SK-N-SH treated with all-trans-retinoic acid at 6 μM for 48 hours (cell line): ENCODE measurements around the gene IRF5.

ENCODE experiments used
- ATAC-seq: fragments of 200-7000 bp; cut with Tn5 transposase; 3 replicates; pipeline ENCODE4 v1.9.1; 2020; ENCODE audit warnings: mild to moderate bottlenecking, moderate library complexity
- ARNTL ChIP-seq: fragments of 450-650 bp; formaldehyde crosslinking; IDR thresholded peaks from 2 replicates; pipeline ENCODE4 v1.5.0; 2020; ENCODE audit warnings: low read depth, mild to moderate bottlenecking, moderate library complexity, borderline replicate concordance
- BACH2 ChIP-seq: fragments of 250-450 bp; sonication (Bioruptor Pico); IDR thresholded peaks from 2 replicates; pipeline ENCODE4 v1.9.0; 2021; ENCODE audit warnings: mild to moderate bottlenecking, borderline replicate concordance
- CSDC2 ChIP-seq: fragments of 250-450 bp; sonication (Bioruptor Pico); IDR thresholded peaks from 2 replicates; pipeline ENCODE4 v1.5.0; 2020; ENCODE audit warnings: mild to moderate bottlenecking, moderate library complexity
- ESRRG ChIP-seq: fragments of 250-450 bp; sonication (Bioruptor Pico); IDR thresholded peaks from 2 replicates; pipeline ENCODE4 v1.6.1; 2021; ENCODE audit warnings: mild to moderate bottlenecking
- GLIS3 ChIP-seq: fragments of 250-450 bp; sonication (Bioruptor Pico); IDR thresholded peaks from 2 replicates; pipeline ENCODE4 v1.5.0; 2020; ENCODE audit warnings: mild to moderate bottlenecking, moderate library complexity
- ISL1 ChIP-seq: fragments of 250-450 bp; sonication (Bioruptor Pico); IDR thresholded peaks from 2 replicates; pipeline ENCODE4 v2.1.2; 2022; ENCODE audit warnings: mild to moderate bottlenecking, moderate library complexity
- OSR1 ChIP-seq: fragments of 250-450 bp; sonication (Bioruptor Pico); IDR thresholded peaks from 2 replicates; pipeline ENCODE4 v1.8.0; 2022; ENCODE audit warnings: moderate library complexity, mild to moderate bottlenecking, inconsistent platforms
- PPARA ChIP-seq: fragments of 250-450 bp; sonication (Bioruptor Pico); IDR thresholded peaks from 2 replicates; pipeline ENCODE4 v1.5.0; 2020; ENCODE audit warnings: mild to moderate bottlenecking, borderline replicate concordance
- SNAI2 ChIP-seq: fragments of 250-450 bp; sonication (Bioruptor Pico); IDR thresholded peaks from 2 replicates; pipeline ENCODE4 v1.5.0; 2020; ENCODE audit warnings: mild to moderate bottlenecking, moderate library complexity
- TCF4 ChIP-seq: fragments of 250-450 bp; sonication (Bioruptor Pico); IDR thresholded peaks from 2 replicates; pipeline ENCODE4 v1.8.0; 2021; ENCODE audit warnings: mild to moderate bottlenecking, moderate library complexity, borderline replicate concordance
- TOX ChIP-seq: fragments of 250-450 bp; sonication (Bioruptor Pico); IDR thresholded peaks from 2 replicates; pipeline ENCODE4 v1.8.0; 2021; ENCODE audit warnings: mild to moderate bottlenecking, moderate library complexity, borderline replicate concordance
- ZC3H10 ChIP-seq: fragments of 250-450 bp; sonication (Bioruptor Pico); IDR thresholded peaks from 2 replicates; pipeline ENCODE4 v1.5.1; 2021; ENCODE audit warnings: mild to moderate bottlenecking, moderate library complexity
- ZFP3 ChIP-seq: fragments of 250-450 bp; sonication (Bioruptor Pico); IDR thresholded peaks from 2 replicates; pipeline ENCODE4 v1.5.0; 2020; ENCODE audit warnings: mild to moderate bottlenecking, moderate library complexity
- ZFP30 ChIP-seq: fragments of 450-650 bp; formaldehyde crosslinking; IDR thresholded peaks from 2 replicates; pipeline ENCODE4 v1.5.0; 2022; ENCODE audit warnings: mild to moderate bottlenecking, moderate library complexity
- ZNF565 ChIP-seq: fragments of 450-650 bp; formaldehyde crosslinking; conservative IDR thresholded peaks from 2 replicates; pipeline ENCODE4 v1.5.0; 2020; ENCODE audit warnings: low read depth, mild to moderate bottlenecking, moderate library complexity
- ZNF70 ChIP-seq: fragments of 450-650 bp; formaldehyde crosslinking; IDR thresholded peaks from 2 replicates; pipeline ENCODE4 v1.5.0; 2020; ENCODE audit warnings: mild to moderate bottlenecking, moderate library complexity
- ZNF8 ChIP-seq: fragments of 450-650 bp; formaldehyde crosslinking; IDR thresholded peaks from 2 replicates; pipeline ENCODE4 v1.5.0; 2020; ENCODE audit warnings: mild to moderate bottlenecking, moderate library complexity
- TF ChIP-seq, protein P1 (sequence below): fragments of 250-450 bp; sonication (Bioruptor Pico); IDR thresholded peaks from 2 replicates; pipeline ENCODE4 v1.5.0; 2020; ENCODE audit warnings: mild to moderate bottlenecking, moderate library complexity
- TF ChIP-seq, protein P2 (sequence below): fragments of 250-450 bp; sonication (Bioruptor Pico); IDR thresholded peaks from 2 replicates; pipeline ENCODE4 v1.5.1; 2021; ENCODE audit warnings: mild to moderate bottlenecking, moderate library complexity
- TF ChIP-seq, protein P3 (sequence below): fragments of 250-450 bp; sonication (Bioruptor Pico); IDR thresholded peaks from 2 replicates; pipeline ENCODE4 v1.8.0; 2021; ENCODE audit warnings: low read depth, mild to moderate bottlenecking, moderate library complexity, borderline replicate concordance
- TF ChIP-seq, protein P4 (sequence below): fragments of 250-450 bp; sonication (Bioruptor Pico); IDR thresholded peaks from 2 replicates; pipeline ENCODE4 v1.5.1; 2020; ENCODE audit warnings: low read depth, mild to moderate bottlenecking, moderate library complexity

The IRF5 gene

DNA sequence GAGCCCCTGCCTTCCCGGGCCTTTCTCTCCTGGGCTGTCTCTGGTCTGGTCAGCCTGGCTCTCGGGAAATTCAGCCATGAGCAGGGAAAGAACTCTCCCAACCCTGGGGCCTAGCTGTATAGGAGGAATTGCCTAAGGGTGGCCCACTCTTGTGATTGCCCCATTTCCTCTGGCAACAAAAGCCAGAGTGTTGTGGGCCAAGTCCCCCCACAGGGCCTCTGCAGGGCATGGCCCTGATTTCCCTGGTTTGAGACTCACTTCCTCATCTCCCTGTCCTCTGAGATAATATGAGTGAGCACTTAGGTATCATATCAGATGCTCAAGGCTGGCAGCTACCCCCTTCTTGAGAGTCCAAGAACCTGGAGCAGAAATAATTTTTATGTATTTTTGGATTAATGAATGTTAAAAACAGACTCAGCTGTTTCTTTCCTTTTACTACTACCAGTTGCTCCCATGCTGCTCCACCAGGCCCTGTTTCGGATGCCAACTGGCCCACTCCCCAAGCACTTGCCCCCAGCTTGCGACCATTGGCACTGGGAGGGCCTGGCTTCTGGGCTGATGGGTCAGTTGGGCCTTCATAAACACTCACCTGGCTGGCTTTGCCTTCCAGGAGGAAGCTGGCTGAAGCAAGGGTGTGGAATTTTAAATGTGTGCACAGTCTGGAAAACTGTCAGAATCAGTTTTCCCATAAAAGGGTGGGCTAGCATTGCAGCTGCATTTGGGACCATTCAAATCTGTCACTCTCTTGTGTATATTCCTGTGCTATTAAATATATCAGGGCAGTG lies 11.4 kb downstream of the IRF5 start:
- no peak for ATAC-seq
- TF ChIP-seq, protein P1, sequence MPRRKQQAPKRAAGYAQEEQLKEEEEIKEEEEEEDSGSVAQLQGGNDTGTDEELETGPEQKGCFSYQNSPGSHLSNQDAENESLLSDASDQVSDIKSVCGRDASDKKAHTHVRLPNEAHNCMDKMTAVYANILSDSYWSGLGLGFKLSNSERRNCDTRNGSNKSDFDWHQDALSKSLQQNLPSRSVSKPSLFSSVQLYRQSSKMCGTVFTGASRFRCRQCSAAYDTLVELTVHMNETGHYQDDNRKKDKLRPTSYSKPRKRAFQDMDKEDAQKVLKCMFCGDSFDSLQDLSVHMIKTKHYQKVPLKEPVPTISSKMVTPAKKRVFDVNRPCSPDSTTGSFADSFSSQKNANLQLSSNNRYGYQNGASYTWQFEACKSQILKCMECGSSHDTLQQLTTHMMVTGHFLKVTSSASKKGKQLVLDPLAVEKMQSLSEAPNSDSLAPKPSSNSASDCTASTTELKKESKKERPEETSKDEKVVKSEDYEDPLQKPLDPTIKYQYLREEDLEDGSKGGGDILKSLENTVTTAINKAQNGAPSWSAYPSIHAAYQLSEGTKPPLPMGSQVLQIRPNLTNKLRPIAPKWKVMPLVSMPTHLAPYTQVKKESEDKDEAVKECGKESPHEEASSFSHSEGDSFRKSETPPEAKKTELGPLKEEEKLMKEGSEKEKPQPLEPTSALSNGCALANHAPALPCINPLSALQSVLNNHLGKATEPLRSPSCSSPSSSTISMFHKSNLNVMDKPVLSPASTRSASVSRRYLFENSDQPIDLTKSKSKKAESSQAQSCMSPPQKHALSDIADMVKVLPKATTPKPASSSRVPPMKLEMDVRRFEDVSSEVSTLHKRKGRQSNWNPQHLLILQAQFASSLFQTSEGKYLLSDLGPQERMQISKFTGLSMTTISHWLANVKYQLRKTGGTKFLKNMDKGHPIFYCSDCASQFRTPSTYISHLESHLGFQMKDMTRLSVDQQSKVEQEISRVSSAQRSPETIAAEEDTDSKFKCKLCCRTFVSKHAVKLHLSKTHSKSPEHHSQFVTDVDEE, result no peak
- TF ChIP-seq, protein P2, sequence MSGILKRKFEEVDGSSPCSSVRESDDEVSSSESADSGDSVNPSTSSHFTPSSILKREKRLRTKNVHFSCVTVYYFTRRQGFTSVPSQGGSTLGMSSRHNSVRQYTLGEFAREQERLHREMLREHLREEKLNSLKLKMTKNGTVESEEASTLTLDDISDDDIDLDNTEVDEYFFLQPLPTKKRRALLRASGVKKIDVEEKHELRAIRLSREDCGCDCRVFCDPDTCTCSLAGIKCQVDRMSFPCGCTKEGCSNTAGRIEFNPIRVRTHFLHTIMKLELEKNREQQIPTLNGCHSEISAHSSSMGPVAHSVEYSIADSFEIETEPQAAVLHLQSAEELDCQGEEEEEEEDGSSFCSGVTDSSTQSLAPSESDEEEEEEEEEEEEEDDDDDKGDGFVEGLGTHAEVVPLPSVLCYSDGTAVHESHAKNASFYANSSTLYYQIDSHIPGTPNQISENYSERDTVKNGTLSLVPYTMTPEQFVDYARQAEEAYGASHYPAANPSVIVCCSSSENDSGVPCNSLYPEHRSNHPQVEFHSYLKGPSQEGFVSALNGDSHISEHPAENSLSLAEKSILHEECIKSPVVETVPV (CRISPR knock-in tag), result no peak
- TF ChIP-seq GLIS3 (CRISPR knock-in tag), result no peak
- TF ChIP-seq, protein P3, sequence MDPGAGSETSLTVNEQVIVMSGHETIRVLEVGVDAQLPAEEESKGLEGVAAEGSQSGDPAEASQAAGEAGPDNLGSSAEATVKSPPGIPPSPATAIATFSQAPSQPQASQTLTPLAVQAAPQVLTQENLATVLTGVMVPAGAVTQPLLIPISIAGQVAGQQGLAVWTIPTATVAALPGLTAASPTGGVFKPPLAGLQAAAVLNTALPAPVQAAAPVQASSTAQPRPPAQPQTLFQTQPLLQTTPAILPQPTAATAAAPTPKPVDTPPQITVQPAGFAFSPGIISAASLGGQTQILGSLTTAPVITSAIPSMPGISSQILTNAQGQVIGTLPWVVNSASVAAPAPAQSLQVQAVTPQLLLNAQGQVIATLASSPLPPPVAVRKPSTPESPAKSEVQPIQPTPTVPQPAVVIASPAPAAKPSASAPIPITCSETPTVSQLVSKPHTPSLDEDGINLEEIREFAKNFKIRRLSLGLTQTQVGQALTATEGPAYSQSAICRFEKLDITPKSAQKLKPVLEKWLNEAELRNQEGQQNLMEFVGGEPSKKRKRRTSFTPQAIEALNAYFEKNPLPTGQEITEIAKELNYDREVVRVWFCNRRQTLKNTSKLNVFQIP, result no peak

DNA sequence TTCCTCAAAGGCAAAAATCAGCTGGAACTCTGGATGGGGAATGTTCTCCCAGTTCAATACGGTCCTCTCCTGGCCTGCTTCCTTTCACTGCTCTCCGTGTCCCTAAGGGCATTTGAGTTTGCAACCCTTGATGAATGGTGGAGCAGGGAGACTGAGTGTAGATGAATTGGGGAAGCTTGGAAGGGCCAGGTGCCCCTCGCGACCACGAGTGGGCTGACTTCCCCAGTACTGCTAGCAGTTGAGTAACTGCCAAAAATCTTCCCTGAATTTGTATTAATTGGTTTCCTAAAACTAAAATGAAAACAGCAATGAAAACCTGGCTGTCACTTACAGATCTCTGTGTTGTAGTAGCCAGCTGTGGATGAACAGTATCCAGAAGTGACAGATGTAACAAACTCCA lies 13.6 kb downstream of the IRF5 start:
- TF ChIP-seq, protein P1, result no peak

DNA sequence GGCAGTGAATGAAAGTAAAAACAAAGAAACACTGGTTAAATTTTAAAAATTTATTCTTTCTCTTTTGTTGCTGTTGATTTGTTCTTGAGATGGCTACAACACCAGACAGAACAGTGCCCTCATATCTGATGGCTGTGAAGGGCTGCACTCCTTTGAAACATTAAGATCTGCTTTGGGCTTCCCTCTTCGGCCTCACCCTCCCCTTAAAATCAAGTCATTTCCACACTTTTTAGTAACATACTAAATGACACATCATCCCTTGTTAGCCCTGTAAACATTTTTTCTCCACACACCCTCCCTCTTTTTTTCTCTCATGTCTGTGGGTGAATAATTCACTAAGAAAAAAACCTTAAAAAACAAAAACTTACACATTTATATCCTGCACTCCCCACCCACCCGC lies 16.4 kb downstream of the IRF5 start:
- TF ChIP-seq TCF4 (CRISPR knock-in tag) (no peak), ISL1 (CRISPR knock-in tag) (no peak), ZFP30 (CRISPR knock-in tag) (no peak), TOX (CRISPR knock-in tag) (no peak), ESRRG (no peak), SNAI2 (CRISPR knock-in tag) (no peak), ZFP3 (CRISPR knock-in tag) (no peak), GLIS3 (CRISPR knock-in tag) (no peak), BACH2 (CRISPR knock-in tag) (no peak), ARNTL (CRISPR knock-in tag) (no peak), ZC3H10 (CRISPR knock-in tag) (no peak), PPARA (CRISPR knock-in tag) (no peak), ZNF70 (CRISPR knock-in tag) (no peak), ZNF565 (CRISPR knock-in tag) (no peak), ZNF8 (no peak), OSR1 (CRISPR knock-in tag) (no peak), CSDC2 (CRISPR knock-in tag) (no peak)
- TF ChIP-seq, protein P4, sequence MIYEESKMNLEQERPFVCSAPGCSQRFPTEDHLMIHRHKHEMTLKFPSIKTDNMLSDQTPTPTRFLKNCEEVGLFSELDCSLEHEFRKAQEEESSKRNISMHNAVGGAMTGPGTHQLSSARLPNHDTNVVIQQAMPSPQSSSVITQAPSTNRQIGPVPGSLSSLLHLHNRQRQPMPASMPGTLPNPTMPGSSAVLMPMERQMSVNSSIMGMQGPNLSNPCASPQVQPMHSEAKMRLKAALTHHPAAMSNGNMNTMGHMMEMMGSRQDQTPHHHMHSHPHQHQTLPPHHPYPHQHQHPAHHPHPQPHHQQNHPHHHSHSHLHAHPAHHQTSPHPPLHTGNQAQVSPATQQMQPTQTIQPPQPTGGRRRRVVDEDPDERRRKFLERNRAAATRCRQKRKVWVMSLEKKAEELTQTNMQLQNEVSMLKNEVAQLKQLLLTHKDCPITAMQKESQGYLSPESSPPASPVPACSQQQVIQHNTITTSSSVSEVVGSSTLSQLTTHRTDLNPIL (CRISPR knock-in tag), result no peak
- TF ChIP-seq, protein P2 (CRISPR knock-in tag), result no peak
- ATAC-seq, result no peak

More for the DNA sequence above, 13.6 kb downstream of the IRF5 start:
- no peak for ATAC-seq
